ENCODE measurements around the gene GBP7. TPM values are rescaled to one million over a fixed set of nuclear protein-coding genes. Genes with fewer than 3 reads are reported as not detected.

The GBP7 gene
- total RNA-seq, 1 experiment from 2014 or later, result not detected

DNA sequence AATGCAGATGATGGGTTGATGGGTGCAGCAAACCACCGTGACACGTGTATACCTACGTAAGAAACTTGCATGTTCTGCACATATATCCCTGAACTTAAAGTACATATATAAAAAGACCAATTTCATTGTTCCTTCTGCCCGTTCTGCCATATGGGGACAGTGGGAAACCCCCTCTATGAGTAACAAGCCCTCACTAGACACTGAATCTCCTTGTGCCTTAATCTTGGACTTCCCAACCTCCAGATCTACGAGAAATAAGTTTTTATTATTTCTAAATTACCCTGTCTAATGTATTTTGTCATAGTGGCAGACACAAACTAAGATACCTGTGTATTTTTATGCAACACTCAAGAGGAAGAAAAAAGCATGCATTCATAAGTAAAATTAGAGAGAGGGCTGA, 10.0 kb downstream of the GBP7 start:
- Histone ChIP-seq H3K4me1 (ENCODE audit: insufficient read depth, low read length, poor library complexity, severe bottlenecking) (peaks cover 10% of the 10 kb centered on the region), H3K9me3 (ENCODE audit: low read depth, low read length, poor library complexity, severe bottlenecking) (no peaks in the 10 kb centered on the region), H3K27me3 (replicated peaks; ENCODE audit: insufficient read depth, low read depth, low read length, poor library complexity) (no peaks in the 10 kb centered on the region), H3K36me3 (ENCODE audit: insufficient read depth, low read length, poor library complexity, severe bottlenecking) (no peaks in the 10 kb centered on the region), H3K27ac (ENCODE audit: low read depth, low read length, poor library complexity, severe bottlenecking) (no peak overlapping the region), H3K4me3 (ENCODE audit: low read depth, low read length, poor library complexity, severe bottlenecking) (no peak overlapping the region)
- TF ChIP-seq CTCF (conservative IDR thresholded peaks at IDR 0.05; ENCODE audit: low read depth, low read length) (no peak), EZH2 (IDR thresholded peaks at IDR 0.05; ENCODE audit: borderline replicate concordance, low read depth, low read length, poor library complexity, severe bottlenecking) (no peak)
- CTCF ChIA-PET, result no interaction called here
- BruUV-seq (replicated peaks), result no TSS peak
- POLR2A ChIA-PET (ENCODE audit: low non-redundant PET), result no interaction called here
- no peak for DNase-seq (ENCODE audit: low spot score)
- intact Hi-C loops (cut with micrococcal nuclease; ENCODE audit: unreplicated experiment), result no loop called here

DNA sequence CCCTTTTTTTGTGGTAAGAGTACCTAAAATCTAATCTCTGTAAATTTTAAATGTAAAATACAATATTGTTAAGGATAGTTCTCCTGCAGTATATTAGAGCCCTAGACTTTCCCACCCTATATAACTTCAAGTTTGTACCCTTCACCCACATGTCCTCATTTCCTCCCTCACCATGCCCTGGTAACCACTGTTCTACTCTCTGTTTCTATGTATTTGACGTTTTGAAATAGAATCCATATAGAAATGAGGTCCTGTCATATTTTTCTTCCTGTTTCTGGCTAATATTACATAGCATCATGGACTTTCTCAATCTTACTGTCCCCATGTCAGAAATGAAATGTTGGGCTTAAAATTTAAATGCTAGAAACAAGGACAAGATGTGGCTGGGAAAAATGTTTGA, 24.8 kb downstream of the GBP7 start:
- DNase-seq (ENCODE audit: low spot score), result no peak
- Histone ChIP-seq H3K36me3 (ENCODE audit: insufficient read depth, low read length, poor library complexity, severe bottlenecking) (no peaks in the 10 kb centered on the region), H3K4me3 (ENCODE audit: low read depth, low read length, poor library complexity, severe bottlenecking) (no peak overlapping the region), H3K27ac (ENCODE audit: low read depth, low read length, poor library complexity, severe bottlenecking) (no peak overlapping the region), H3K9me3 (ENCODE audit: low read depth, low read length, poor library complexity, severe bottlenecking) (no peaks in the 10 kb centered on the region), H3K27me3 (replicated peaks; ENCODE audit: insufficient read depth, low read depth, low read length, poor library complexity) (peaks cover 15% of the 10 kb centered on the region), H3K4me1 (ENCODE audit: insufficient read depth, low read length, poor library complexity, severe bottlenecking) (no peaks in the 10 kb centered on the region)
- ChIA-PET CTCF (no interaction called here), POLR2A (ENCODE audit: low non-redundant PET) (no interaction called here)
- no peak for TF ChIP-seq EZH2 (IDR thresholded peaks at IDR 0.05; ENCODE audit: borderline replicate concordance, low read depth, low read length, poor library complexity, severe bottlenecking)
- intact Hi-C loops (cut with micrococcal nuclease; ENCODE audit: unreplicated experiment), result no loop called here
- BruUV-seq (replicated peaks), result no TSS peak

DNA sequence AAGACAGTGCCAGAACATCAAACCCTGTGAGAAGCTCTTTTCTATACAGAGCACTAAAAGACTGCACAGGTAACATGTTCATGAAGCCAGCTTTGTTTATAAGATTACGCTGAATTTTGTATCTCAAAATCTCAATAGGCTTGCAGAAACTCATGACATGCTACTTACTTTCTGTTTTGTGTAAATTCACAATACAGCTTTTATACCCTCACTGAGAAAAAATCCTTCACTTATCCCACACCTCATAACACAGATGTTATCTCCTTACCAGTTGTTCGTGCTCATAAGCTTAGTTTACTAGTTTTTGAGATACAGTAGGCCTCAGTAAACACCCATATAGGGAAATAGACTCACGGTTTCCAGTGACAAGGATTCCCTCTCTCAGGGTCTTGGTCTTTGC, 25.8 kb downstream of the GBP7 start:
- TF ChIP-seq CTCF (conservative IDR thresholded peaks at IDR 0.05; ENCODE audit: low read depth, low read length) (no peak), EZH2 (IDR thresholded peaks at IDR 0.05; ENCODE audit: borderline replicate concordance, low read depth, low read length, poor library complexity, severe bottlenecking) (no peak)
- Histone ChIP-seq H3K9me3 (ENCODE audit: low read depth, low read length, poor library complexity, severe bottlenecking) (no peaks in the 10 kb centered on the region), H3K27ac (ENCODE audit: low read depth, low read length, poor library complexity, severe bottlenecking) (no peak overlapping the region), H3K36me3 (ENCODE audit: insufficient read depth, low read length, poor library complexity, severe bottlenecking) (no peaks in the 10 kb centered on the region), H3K27me3 (replicated peaks; ENCODE audit: insufficient read depth, low read depth, low read length, poor library complexity) (peaks cover 15% of the 10 kb centered on the region), H3K4me3 (ENCODE audit: low read depth, low read length, poor library complexity, severe bottlenecking) (no peak overlapping the region), H3K4me1 (ENCODE audit: insufficient read depth, low read length, poor library complexity, severe bottlenecking) (no peaks in the 10 kb centered on the region)
- POLR2A ChIA-PET (ENCODE audit: low non-redundant PET), result interaction anchor here (0.7 kb wide), 1 partner anchor 23 kb away, joined by 3 read pairs; no protein-coding TSS in a partner anchor
- BruUV-seq (replicated peaks), result no TSS peak
- DNase-seq (ENCODE audit: low spot score), result no peak
- CTCF ChIA-PET, result no interaction called here
- intact Hi-C loops (cut with micrococcal nuclease; ENCODE audit: unreplicated experiment), result no loop called here

DNA sequence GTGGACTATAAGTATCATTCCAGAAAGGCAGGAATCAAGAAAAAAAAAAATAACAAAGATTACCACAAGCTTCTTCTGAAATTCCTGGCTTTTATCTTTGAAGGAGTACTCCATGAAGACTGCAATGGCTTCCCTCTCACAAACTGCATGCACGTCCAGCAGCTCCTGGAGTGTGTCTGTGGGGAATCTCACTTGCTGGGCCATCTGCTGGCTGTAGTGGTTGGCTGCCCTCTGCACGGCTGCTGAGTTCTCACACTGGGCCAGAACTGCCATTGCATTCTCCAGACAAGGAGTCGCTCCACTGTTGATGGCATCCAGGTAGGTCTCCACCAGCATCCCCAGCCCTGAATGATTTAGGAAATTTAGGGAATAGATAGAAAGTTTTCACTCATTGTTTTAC, 26.6 kb downstream of the GBP7 start:
- TF ChIP-seq CTCF (conservative IDR thresholded peaks at IDR 0.05; ENCODE audit: low read depth, low read length) (no peak), EZH2 (IDR thresholded peaks at IDR 0.05; ENCODE audit: borderline replicate concordance, low read depth, low read length, poor library complexity, severe bottlenecking) (no peak)
- ChIA-PET CTCF (no interaction called here), POLR2A (ENCODE audit: low non-redundant PET) (interaction anchor here (0.7 kb wide), 1 partner anchor 24 kb away, joined by 3 read pairs; no protein-coding TSS in a partner anchor)
- intact Hi-C loops (cut with micrococcal nuclease; ENCODE audit: unreplicated experiment), result no loop called here
- BruUV-seq (replicated peaks), result no TSS peak
- Histone ChIP-seq H3K27me3 (replicated peaks; ENCODE audit: insufficient read depth, low read depth, low read length, poor library complexity) (peaks cover 15% of the 10 kb centered on the region), H3K4me1 (ENCODE audit: insufficient read depth, low read length, poor library complexity, severe bottlenecking) (no peaks in the 10 kb centered on the region), H3K27ac (ENCODE audit: low read depth, low read length, poor library complexity, severe bottlenecking) (no peak overlapping the region), H3K36me3 (ENCODE audit: insufficient read depth, low read length, poor library complexity, severe bottlenecking) (no peaks in the 10 kb centered on the region), H3K9me3 (ENCODE audit: low read depth, low read length, poor library complexity, severe bottlenecking) (no peaks in the 10 kb centered on the region), H3K4me3 (ENCODE audit: low read depth, low read length, poor library complexity, severe bottlenecking) (no peak overlapping the region)
- no peak for DNase-seq (ENCODE audit: low spot score)

All from A673 (cell line).